GM19043 (cell line): ENCODE data around the gene FN1.
"Not testable (repeated sequence)": the region's sequence is repeated elsewhere in the genome, so short reads cannot be mapped to it uniquely, and the experiment has no call there.

ENCODE experiments used
- ATAC-seq: cut with Tn5 transposase; IDR thresholded peaks from one replicate; pipeline ENCODE4 v1.9.1; 2021; ENCODE audit warnings: low read depth; ENCODE audit not compliant: unreplicated experiment

FN1 gene

DNA sequence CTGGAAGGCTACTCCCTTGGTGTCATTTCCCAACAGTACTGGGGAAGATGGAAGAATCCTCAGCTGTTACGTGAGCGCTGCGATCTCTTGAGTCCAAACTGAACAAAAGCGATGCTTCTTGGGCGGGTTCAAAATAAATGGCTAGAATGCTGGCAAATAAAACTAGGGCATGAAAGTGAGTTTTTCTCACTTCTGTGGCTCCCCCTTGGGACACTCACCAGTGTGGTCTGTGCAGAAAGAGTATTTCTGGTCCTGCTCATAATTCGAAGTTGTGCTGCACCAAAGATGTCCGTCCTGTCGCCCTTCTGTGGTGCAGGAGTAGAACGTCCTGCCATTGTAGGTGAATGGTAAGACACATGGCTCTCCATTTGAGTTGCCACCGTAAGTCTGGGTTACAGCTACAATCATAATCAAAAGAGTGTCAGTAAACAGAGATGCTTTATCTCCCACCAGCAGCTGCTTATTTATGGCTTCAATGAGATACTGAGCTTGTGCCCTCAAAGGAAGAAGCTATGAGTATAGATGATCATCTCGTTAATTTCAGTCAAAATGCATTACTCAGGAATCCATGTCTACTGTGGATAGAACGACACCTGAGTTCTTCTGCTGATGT, 11.8 kb downstream of the FN1 start:
- ATAC-seq: no peak

DNA sequence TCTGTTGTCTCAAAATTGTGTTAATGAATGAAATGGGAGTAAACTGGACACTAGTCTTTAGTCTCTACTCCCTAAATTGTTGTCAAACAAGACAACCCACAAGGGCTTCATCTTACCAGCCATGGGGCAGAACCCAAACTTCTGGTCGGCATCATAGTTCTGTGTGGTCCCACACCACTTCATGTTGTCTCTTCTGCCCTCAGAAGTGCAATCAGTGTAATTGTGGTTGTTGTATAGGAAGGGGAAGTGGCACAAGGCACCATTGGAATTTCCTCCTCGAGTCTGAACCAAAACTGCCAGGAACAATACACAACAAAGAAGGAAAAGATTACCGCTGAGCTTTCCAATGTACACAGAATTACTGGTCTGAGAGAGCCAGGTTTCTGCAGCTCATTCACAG, 12.6 kb downstream of the FN1 start:
- no peak for ATAC-seq

DNA sequence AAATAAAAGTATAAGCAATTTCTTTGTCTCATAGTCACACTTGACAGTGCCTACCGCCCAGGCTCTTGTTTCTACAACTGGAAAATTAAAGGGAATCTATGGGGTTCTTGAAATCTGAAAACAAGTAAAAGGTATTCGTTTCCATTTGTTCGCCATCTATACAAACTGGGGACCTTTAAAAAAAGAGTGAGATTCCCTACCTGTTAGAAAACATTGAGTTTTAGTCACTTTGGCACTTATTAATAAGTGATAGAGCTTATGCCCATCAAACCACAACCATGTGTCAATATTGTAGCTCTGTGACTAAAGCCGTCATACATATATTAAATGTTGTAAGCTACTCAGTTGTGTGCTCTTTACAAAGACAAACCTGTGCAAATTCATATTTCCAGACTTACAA, 13.2 kb downstream of the FN1 start:
- ATAC-seq: no peak

DNA sequence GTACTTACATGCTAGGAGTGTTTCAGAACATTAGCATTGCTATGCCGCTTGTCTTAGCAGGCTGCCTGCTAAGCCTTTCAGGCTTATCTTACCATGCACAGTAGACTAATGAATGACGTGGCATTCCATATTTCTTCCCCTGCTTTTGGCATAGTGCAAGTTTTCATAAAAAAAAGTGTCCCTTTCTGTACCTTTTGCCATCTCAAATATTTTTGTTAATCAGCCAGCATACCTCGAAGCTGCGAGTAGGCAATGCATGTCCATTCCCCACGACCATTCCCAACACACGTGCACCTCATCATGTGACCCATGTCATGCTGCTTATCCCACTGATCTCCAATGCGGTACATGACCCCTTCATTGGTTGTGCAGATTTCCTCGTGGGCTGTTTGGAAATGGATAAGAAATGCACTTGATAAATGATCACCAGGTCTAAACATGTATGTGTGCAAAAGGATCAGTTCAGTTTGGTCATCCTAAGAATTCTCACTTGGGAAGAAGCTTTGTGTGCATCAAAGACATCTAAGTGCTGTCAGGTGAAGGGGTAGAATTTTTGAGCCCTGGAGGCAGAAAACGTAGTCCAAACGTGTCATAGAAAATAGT, 13.9 kb downstream of the FN1 start:
- ATAC-seq: no peak

DNA sequence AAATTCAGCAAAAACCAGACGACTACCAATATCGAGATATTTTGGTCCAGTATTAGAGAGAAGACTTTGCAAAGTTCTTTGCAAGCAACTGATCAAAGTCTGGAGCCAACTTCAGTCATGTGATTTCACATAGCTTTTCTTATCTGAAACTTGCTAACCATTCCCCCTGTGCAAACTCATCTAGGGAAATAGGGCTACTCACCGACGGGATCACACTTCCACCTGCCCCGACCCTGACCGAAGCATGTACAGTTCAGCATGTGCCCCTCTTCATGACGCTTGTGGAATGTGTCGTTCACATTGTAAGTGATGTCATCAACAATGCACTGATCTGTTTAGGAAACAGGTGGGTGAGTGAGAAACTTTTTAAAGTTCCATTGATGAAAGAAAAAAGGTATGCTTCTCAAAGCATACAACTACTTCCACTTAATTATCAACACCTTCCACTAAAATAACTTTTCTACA, 15.4 kb downstream of the FN1 start:
- ATAC-seq: no peak

DNA sequence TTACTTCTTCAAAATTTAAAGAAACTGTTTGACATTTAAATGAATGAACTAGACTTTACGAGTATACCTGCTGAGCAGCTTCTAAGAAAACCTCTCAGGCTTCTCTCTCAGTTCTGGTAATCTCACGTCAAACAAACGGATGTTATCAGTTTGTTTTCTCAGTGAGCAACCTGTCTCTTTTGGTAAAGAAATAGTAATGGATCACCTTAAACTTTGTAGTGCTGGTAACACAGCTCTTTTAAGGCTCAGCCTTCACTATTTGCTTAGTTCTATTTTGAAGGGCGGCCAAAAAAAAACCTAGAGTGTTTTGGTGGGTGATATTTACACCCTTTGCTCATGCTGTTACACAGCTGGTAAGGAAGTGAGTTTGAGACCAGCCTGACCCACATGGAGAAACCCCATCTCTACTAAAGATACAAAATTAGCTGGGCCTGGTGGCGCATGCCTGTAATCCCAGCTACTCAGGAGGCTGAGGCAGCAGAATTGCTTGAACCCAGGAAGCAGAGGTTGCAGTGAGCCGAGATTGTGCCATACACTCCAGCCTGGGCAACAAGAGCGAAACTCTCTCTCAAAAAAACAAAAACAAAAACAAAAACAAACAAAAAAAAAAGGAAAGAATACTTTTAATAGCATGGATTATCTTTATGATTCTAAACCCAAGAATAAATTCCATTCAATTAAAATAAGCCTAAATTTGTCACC, 15.9 kb downstream of the FN1 start:
- no peak for ATAC-seq

DNA sequence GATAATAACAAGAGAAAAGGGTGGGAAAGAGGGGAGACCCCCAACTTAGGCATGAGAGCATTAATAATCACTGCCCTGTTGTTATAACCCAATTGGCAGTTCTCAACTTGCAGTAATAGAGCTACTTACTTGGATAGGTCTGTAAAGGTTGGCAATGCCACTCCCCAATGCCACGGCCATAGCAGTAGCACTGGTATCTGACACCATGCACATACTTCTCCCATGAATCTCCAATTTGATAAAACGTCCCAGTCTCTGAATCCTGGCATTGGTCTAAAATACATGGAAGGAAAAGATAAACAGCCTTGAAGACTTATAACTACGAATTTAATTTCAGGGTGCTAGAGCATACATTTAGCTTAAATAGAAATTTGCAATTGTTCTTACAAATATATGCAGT, 16.8 kb downstream of the FN1 start:
- ATAC-seq: no peak

DNA sequence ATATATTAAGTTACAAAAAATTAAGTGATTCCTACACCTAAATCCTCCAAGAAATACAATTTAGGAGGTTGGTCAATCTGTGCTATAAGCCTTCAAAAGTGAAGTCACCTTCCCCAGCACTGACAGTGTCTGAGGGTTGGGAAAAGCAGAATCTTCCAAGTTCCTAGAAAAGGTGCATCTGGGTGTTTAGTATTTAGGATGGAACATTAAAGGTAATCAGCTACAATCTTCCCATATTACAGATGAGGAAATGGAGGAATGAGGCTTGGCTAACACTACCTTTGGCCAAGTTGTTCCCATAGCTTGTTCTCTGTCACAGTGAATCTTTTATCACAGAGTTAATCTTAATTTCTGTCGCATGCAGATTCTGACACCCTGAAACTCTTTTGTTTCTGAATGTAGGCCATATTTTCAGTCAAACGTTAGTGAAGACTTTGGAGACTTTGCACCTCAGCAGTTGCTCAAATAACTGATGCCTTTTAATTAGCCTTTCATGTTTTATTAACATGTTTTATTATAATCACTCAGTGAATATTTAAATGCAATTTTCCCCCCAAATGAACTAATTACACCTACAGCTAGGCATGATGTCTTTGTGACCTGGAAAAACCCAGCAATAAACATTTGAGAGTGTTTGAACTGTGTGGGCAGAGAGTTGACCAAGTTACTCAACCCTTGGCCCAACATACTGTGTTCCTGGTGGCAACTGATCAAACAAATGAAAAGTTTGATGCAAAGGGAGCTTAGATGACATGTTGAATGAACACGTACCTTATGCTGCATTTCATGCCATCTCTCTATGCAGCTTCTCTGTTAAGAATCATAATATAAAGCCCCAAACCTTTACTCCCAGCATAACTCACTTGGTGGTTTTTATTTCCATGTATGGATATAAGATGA, 17.6 kb downstream of the FN1 start:
- no peak for ATAC-seq

DNA sequence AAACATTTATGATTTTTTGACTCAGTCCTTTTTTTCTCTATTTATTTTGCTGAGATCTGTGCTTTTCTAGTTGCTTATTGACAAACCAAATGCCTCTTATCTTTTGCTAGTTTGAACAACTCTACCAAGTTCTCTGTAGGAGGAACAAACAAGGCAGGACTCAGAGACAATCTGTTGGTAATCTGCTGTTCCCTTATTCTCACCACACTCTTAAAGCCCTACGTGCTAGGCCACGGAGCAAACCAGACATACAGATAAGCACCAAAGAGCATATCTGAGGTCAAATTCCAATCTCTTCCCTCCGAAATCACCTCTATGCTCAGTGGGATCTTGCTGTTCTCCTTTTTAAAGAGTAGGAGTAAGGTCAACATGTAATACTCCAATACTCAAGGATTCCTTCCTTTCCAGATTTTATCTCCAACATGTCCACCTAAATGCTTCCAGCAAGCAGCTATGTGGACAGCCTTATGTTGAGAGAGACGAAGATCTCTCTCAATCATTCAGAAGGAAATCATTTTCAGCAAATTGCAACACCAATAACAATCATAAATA, 18.4 kb downstream of the FN1 start:
- no peak for ATAC-seq

DNA sequence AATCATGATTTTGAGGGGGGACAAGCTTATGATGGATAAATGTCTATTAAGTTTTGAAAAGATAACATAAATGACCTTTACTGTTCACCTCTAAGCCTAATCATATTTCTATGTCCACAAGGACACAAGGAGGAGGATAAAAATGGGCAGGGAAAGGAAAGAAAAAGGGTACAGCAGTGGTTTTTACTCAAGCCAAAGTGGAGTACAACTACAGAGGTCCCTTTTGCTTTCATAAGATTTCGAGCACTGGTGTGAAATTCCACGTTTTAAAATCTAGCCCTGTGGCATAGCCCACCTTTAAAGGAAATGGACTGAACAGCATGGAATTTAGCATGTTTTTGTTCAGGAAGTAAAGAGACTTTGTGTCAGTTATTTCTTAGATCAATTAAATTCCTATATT, 19.2 kb downstream of the FN1 start:
- no peak for ATAC-seq

DNA sequence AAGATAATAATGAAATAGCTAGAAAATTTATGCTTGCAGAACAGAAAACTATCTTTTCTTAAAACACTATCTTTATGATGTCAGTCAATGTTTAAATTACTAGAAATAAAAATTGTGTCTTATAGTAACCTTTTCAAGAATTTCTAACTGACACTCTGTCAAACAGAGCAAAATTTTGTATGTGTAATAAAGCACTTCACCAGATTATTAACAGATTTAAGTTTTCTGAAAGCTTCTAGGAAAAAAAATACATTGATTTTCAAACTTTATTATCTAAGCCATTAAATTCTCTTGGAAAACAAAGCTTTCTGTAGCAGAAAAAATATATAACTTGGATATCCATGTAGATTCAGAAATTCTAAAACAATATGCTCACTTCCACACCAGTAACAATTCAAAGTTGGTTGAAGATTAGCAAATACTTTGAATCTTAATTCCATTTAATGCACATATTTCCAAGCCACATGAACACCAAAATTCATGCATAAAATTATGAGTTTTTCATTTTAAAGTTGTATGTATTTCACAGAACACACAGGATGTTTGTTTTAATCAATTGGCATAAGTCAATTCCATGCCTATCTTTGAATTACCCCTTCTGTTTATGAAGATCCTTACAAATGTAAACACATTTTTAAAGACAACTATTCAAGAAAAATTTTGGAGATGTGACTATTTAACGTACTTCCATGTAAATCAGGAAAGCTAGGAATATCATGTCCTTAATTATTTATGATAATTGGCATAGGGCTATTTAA, 19.9 kb downstream of the FN1 start:
- no peak for ATAC-seq

DNA sequence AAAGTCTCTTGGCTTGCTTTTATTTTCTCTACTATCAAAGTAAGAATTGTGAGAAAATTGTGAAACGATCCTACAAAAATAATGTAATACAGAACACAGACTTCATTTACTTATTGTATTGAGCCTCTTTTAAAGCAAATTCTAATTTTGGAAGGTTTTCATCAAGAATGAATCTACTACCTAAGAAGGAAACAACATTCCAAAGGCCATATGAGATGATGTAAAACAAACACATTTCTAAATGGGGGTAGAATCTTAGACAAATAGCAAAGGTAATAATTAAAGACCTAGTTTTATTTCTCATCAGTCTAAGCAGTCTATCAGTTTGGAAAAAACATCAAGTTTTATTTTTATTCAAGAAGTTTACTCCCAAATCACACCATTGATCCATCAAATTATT, 20.6 kb downstream of the FN1 start:
- no peak for ATAC-seq

DNA sequence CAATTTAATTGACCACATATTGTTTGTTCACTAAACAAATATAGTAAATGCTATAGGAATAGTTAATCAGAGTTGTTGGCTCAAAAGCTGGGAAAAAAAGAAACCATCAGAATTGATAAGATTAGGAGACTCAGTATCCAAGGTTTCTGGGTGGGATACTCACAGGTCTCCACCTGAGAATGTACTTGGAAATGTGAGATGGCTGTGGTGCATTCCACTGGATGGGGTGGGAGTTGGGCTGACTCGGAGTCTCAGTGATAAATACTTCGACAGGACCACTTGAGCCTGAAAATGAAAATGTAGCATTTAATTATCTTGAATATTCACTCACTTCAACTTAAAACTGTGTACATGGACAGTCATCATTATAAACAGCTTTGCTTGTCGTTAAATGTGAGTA, 21.2 kb downstream of the FN1 start:
- no peak for ATAC-seq

DNA sequence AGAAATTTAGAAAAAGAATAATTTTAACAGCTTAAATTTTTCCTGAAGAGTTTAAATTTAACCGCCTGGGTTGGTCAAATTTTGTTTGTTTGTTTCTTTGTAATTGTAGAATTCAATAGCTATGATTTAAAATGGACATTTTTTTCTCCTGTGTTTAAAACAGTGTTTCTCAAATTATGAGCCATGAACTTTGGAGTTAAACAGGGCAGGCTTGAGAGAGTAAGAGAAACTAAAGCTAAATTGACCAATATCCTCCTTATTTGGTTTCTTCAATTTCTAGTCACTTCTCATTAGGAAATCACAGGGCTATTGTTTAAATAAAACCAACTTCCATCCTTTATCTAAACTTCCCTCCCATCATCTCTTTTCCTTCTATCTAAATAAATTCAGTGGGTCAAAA, 21.9 kb downstream of the FN1 start:
- no peak for ATAC-seq

DNA sequence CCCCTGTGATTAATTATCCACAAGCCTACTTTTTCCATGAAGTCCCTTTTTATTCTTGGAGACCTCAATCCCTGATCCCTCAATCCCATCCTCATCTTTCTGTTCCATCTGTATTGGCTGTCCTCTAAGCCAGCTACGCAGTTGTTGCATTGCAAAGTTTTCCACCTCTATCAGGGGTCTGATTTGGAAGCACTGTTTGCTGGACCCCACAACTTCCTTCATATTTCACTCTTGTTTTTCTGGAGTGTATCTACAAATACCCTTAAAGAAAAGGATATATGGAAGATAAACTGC, 22.4 kb downstream of the FN1 start:
- ATAC-seq: no peak

DNA sequence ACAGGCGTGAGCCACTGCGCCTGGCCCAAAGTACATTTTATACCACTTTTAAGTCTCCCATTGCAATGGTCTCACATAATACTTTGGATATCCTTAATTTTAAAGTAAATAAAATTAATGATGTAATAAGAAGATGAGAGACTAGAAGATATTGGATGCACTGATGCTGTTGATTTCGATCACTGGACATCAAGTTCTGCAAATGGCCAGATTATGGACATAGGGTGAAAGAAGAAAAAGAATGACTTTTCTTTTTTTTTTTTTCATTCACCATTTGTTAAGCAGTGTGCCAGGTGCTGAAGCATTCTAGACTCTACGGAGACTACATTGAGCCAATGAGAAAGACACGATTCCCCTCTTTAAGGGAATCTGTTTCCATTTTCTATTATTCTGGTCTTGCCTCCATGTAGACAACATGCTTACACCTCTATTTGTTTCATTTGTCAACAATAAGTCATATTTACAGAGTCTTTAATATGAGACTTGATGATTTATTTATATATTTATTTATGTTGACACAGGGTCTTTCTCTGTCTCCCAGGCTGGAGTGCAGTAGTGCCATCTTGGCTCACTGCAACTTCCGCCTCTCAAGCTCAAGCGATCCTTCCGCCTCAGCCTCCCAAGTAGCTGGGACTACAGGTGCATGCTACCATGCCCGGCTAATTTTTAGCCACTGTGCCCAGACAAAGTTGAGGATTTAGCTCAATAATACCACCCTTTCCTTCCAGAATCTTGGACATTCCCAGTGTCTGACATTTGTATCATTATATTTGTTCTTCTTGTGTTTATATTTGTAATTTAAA, 23.7 kb downstream of the FN1 start:
- no peak for ATAC-seq

DNA sequence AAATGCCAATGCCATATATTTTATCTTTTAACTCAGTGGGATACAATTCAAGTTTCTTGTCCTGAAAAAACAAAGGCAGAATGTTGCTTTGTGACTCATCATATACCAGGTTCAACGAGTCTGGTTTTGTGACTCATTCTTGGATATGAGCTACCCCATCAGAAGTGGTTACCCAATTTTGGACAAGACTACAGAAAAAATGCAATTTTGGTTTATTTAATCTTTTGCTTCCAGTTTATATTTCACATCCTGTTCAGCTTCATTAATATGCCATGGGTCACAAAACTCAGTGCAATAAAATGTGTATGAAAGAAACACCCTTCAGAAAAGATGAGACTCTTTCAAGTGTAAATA, 25.0 kb downstream of the FN1 start:
- ATAC-seq: no peak

DNA sequence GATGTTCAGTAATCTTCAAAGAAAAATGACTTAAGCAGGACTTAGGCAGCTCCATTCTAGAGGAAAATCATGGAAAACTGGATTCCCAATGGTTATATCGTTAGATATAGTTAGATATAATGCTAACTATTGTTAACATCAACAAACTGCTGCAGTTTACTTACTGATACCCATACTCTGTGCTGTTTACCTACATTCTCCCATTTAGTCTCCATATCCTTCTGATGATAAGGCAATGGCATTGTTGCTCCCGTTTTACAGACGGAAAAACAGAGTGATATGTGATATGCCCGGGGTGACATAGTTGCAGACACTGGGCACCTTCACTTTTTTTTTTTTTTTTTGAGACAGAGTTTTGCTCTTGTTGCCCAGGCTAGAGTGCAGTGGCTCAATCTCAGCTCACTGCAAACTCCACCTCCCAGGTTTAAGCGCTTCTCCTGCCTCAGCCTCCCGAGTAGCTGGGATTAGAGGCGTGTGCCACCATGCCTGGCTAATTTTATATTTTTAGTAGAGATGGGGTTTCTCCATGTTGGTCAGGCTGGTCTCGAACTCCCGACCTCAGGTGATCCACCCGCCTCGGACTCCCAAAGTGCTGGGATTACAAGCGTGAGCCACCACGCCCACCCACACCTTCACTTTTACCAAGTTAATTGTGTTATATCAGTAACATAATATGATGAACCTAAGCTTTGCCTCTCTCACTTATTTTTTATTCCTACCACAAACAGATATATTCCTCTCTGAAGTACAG, 25.5 kb downstream of the FN1 start:
- not testable (repeated sequence) for ATAC-seq
